ENCODE results near the gene BPIFB1.

The BPIFB1 gene

DNA sequence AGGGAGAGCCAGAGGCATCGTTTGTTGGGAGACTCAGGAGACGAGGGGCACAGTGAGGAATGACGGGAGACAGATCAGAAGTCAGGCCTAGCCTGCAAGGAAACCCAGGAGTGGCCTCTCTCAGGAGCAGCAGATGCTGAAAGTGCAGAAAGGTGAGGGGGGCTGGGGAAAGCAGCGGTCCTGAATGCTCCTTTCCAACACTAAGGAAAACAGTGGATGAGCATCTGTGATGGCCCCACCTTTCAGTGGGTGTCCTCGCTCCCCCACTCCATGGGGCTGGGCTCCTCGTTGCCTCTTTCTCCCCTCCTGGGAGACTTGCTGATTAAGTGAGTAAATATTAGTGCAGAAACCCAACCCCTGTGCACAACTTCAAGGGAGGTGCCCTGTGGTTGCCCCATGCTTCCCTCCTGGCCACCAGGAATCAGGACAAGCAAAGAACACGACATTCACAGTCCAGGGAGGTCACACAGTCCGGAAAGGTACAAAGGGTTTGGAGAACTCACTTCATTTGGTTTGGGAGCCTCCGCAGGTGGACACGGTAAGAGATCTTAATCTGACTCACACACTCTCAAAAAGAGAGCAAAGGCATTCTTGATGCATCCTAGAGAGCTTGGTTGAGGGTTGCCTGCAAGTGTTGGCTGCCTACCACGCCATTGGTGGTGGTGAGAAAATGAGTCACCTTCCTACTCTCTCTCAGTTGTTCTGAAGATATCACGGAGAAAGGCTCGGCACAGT lies 9.7 kb upstream of the BPIFB1 start:
- no peak for DNase-seq

DNA sequence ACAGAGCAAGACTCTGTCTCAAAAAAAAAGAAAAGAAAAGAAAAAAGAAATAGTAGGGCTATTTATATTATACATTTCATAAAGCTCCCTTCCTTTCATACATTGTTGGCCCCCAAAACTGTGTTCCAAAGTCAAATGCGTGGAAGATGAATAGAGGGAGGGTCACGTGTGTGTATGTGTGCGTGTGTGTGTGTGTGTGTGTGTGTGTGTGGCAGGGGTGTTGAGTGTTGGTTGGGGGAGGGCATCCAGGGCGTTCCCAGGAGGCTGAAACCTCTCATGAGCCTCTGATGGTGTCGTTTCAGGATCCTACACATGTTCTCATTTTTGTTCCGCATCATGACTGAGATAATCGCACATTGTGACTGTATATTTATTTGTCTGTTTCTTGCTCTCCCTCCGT lies 7.8 kb upstream of the BPIFB1 start:
- no peak for DNase-seq

DNA sequence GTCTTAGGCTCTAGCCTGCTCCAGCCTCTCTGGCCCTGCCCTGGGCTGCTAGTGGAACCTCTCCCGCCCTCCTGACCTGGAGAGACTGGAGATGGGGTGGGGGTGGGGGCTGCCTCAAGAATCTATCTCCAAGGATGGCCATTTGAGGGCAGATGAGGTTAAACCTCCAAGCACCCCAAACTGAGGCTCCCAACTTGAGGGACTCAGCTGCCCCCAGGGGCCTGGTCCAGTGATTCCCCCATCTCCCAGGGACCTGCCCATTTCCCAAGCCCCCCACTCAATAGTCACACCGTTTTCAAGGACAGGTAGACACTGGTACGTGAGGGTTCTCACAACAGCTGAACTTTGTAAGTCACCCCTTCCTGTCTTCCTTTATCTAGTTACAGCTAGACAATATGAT lies 7.1 kb upstream of the BPIFB1 start:
- DNase-seq = no peak

DNA sequence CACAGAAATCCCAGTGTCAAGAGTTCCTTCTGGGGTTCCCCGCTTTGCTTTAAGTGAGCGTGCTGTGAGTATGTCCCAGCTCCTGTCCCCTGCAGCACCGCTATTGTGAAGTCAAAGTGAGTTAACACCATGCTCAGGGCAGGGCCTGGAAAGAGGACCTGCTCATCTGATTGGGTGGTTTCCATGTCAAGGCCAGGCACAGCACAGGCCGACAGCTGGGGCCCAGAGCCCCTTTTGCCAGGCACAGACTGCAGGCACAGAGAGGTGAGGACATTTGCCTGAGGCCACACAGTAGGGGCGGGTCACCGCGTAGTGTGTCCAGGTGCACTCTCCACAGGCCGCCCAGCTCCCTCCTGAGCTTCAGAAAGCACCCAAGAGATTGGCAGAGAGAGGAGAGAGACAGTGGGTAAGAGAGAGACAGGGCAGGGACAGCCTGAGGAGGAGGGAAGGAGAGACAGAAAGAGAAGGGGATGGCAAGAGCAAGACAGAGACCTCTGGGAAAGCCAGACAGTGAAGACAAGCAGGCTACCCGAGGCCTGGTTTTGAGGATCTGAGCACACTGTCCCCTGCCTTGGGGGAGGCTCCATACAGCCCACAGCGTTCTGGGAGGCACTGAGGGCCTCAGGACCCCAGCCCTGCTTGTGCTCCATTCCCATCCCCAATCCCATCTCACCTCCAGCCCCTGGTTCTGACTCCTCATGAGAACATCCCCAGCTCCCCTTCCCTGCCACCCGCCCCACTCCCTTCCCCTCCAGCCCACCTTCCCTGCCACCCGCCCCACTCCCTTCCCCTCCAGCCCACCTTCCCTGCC lies 6.5 kb upstream of the BPIFB1 start:
- no peak for DNase-seq

DNA sequence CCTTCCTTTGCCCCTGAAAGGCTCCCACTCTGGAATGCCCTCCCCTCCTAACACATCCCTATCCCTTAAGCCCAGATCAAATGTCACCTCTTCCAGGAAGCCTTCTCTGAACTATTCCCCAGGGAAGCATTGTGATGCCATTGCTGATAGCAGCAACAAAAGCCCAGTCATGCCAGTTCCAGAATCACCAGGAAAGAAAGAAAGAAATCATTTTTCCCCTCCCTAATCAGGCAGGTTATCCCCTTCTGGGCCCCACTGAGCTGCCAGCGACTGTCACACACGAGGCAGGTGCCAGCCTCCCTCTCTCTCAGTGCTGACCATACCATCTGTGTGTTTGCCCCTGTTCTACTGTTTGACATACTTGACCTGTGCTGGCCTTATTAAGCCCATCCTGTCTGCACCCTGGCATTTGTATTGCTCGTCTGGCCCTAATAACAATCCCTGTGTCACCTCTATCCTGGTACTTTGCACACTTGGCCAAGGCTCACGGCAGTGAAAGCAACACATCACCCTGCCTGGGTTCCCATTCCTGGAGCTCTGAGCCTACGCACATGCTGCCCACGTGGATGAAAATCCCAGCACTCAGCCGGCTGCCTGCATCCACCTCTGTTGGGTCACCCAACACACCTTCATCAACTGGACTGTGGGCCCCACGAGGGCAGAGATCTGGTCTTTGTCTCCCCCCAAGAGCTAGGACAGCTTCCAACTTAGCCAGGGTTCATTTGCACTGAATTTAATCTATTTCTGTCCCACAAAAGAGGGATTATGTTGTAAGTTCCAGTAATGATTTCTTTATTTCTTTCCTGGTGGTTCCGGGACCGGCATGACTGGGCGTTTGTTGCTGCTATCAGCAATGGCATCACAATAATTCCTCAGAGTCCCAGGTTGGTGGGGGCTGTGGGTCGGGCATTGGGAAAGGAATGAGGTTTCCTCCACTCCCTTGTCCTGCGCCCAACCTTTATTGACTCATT lies 5.3 kb upstream of the BPIFB1 start:
- DNase-seq = peak; percentile 76 to 87

DNA sequence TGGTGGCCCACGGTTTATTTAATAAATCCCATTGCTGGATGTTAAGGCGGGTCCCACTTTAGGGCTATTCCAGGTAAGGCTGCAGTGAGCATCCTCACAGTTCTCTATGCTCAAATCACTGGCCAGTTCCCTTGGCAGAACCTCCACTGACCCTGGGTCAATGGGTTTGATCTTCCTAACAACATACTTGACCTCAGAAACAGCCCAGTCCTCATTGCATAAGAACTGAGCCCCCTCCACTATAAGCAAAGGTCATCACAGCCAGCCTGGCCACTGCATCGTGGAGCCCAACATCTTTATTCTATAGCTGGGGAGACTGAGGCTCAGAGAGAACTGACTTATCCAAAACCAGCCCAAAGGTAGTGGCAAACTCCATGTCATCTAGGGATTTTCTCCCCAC lies 4.3 kb upstream of the BPIFB1 start:
- no peak for DNase-seq

DNA sequence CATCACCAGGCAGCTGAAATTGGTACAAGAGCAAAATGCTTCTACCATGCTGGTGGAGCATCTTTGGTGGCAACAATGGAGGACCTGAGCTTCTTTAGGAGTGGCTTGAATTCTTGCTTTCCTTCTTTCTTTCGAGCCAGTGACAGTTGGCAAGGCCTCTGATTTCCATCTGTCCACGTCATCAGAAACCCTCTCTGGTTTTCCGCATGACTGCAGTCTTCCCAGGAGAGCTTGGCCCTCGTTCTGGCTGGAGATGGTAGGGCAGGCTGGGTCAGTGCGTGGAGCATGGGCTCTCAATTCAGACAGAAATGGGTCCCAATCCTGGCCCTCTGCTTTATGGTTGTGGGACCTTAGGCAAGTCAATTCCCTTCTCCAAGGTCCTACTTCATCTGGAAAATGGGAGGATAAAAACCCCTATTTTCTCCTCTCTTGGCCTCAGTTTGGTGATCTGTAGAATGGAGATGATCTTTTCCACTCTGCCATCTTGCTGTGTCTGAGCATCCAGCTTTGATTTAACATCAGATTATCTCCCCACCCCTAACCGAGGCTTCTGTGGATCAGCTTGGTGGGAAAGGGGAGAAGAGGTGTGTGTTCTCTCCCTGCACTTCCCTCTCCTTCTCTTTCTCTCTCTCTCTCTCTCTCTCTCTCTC lies 3.6 kb upstream of the BPIFB1 start:
- DNase-seq = peak; percentile 78 to 82

DNA sequence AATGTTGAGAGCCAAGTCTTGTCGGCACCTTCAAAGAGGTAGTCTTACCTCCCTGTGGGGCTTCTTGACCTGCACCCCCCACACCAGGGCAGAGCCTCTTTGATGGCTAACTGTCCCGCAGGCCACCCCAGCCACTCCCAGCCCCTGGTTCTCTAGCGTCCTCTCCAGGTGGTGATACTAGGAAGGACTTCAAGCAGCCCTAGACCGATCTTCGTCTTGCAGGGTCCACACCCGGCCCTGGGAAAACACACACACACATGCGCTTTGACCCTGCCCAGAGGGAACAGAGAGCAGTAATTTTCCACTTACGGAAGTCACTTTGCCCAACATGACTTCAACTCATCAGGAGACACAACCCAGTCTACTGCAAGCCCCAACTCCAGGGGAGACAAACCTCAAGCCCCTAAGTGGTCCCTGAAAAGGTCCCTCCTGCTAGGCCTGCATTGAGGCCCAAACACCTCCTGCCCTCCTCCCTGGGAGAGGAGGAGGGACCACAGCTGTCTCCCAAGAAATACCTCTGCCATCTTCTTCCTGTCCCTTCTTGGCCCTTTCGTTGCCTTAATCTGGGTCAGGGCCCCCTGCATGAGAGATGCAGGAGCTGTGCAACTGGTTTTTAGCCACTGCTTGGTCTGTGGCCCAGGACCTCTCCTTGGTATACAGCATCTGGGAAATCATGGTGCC lies 2.9 kb upstream of the BPIFB1 start:
- no peak for DNase-seq

DNA sequence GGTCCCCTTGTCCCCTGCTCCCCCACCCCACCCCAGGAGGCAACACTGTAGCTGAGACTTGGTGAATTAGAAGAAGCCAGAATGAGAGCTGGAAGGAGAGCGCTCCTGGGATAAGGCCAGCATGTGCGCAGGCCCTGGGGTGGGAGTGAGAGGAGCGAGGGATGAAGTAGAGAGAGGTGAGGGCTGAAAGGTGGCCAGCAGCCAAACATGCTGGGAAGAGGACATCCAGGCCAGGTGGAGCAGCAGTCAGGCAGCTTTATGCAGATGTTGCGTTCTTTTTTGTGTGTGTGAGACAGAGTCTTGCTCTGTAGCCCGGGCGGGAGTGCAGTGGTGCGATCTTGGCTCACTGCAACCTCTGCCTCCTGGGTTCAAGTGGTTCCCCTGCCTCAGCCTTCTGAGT lies 2.2 kb upstream of the BPIFB1 start:
- no peak for DNase-seq

DNA sequence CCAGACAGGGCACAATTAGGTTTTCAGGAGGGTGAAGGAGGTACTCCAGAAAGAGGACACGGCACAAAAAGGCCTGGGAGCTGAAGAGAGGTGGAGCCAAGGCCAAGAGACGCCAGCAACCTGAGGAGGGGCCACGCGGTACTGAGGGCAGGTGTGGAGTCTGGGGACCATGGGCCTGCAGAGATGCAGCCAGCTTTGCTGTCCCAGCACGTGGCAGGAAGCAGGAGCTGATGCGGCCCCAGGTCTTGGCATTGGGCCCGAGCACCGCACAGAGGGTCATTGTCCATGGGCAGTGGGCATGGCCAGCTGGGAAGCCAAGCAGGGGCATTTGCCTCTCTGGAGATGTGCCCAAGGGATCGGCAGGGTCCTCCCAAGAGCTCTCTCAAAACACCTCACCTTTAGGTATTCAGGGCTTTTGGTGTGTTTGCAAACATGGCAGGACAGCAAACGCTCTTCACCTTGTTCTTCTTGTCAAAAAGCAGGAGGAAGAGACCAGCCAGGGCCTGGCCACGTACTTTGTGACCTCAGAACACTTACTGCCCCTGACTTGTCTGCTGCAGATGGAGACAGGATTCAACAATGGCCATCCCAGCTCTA lies 1.4 kb upstream of the BPIFB1 start:
- DNase-seq = no peak

DNA sequence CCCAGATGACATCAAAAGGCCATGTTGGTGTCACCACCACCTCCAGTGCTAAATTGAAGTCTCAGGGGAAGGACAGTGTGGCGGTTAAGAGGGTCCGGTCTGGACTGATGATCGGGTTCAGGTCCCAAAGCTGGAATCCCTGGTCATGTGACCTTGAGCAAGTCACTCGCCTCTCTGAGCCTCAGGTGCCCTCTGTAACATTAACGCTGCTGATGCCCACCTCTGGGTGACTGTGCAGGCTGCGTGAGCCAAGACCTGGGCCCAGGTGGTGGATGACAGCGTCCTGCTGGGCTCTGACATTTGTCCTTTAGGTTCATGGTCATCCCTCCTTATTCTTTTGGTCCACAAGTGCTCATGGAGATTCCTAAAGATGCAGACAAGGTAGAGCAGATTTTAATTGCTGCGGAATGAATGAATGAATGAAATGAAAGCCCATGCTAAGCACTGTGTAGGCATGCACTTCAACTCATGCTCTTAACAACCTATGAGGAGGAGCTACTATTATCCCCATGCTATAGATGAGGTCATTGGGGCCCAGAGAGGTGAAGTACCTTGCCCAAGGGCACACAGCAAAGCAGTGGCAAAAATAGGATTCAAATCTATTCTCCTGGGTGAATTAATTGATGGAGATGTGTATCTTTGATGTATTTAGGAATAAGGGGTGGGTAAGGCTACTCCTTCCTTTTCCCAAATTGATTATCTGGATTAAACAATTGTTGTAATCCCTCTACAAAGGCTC lies 649 bp upstream of the BPIFB1 start:
- no peak for DNase-seq

DNA sequence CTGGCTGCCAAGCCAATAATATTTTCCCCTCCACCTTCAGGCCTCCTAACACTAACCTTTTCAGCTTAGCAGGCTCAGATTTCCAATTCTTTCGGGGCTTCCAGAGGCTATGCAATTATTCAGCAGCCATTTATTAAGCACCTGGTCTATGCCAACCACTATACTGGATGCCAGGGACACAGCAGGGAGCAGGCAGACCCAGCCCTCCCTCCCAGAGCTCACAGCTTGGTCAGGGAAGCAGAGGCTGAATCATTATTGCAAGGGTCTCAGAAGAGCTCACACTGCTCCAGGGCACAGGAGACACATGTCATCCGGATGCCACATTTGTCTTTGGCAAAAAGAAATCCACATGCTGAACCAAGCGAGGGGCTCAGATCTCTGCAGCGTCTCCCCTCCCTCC lies 1.3 kb downstream of the BPIFB1 start:
- DNase-seq = peak in 1 of 2 experiments; percentile 46

DNA sequence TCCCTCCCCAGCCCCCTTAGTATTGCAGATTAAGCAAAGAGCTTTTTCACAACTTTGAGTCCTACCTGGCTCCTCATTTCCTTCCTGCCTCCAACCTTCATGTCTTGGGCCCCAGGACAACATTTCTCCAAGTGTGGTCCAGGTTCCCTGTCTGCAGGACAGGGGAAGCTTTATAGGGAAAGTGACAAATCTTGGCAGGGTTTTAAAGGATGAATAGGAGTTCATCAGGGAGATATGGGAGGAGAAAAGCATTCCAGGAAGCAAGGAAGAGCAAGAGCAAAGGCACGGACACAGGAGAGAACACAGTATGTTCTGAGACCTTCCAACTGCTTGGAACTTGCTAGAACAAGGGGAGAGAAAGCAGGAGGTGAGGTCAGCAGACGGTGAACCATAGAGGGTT lies 1.9 kb downstream of the BPIFB1 start:
- DNase-seq = no peak

DNA sequence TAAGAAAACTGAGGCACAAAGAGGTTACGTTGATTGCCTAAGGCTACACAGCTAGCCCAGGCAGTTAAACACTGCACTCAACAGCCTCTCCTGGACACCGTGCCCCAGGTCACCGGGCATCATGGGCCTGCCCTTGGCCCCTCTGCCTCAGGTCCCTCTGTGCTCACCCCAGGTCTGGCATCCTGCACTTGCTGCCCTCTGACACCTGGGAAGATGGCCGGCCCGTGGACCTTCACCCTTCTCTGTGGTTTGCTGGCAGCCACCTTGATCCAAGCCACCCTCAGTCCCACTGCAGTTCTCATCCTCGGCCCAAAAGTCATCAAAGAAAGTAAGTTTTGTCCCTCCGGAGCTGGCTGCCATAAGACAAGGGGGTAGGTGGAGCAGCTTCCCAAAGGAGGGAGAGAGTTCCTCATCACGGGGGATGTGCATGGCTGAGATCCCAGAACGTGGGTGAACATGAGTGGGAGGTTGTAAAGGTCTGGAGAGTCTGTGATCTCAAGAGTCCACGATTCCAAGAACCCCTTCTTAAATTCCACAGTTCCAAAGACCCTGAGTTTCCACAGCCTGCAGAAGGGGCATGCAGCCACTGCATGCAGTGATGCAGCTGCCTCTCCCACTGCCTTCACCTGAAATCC lies 3.0 kb downstream of the BPIFB1 start:
- DNase-seq = no peak

DNA sequence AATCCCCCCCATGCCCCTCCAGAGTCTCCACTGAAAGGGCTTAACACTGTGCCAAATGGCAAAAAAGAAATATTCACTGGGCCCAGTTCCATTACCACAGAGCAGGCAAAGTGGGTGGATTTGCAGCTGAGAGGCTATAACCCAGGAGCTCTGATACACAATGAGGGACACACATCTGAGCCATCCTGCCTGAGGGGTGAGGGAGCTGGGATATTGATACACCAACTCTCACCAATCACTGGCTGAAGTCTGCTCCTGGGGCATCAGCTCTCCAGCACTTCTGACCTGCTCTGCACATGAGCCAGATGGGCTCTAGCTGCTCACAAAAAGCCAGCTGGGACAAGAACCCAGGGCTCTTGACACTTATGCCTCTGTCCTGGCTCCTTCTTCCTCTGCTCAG lies 4.9 kb downstream of the BPIFB1 start:
- DNase-seq = peak; percentile 43 to 58

DNA sequence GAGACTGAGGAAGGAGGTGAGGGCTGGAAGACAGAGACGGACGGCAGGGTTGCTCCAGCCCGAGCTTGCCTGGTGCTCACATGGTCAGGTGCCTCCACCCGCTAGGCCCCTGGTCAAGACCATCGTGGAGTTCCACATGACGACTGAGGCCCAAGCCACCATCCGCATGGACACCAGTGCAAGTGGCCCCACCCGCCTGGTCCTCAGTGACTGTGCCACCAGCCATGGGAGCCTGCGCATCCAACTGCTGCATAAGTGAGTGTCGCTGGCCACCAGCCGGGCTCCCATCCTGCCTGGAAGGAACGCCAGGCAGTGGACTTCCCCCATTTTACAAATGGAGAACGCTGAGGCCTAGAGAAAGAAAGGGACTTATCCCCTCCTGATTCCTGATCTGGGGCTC lies 7.8 kb downstream of the BPIFB1 start:
- DNase-seq = no peak

DNA sequence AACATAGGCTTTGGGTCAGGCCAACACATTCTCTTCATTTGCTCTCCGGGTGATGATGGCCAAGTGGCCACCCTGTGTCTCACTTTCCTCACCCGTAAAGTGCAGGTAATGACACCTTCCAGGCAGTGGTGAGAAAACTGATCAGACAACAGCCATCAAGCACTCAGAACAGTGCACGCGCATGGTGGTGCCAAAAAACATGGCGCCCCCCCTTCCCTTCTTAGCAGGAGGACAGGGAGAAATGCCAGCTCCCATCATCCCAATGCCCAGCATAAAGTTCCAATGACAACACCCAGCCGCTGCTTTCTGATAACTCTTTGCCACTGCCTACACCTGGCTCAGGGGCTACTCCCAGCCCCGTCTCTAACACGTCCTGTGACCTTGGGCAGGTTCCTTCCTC lies 8.4 kb downstream of the BPIFB1 start:
- no peak for DNase-seq

DNA sequence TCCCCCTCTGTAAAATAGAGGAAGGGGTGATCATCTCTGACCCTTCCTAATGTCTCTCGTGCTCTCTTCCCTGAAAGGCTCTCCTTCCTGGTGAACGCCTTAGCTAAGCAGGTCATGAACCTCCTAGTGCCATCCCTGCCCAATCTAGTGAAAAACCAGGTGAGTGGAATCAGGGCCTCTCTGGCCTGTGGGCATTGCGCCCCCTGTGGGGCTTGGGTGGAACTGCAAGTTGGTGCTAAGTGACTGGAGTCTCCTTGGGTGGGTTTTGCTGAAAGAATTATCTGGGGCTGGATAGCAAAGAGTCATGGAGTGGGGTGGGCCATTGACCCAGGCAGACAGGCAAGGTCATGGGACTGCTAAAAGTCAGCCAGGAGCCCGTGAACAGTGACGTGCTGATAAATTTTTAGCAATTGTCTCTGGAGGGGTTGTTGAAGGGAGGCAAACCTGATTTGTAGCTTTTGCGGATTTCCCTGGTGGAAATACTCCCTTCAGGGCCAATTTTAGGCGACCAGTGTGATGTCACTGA lies 8.9 kb downstream of the BPIFB1 start:
- peak; percentile 72 to 85 for DNase-seq

DNA sequence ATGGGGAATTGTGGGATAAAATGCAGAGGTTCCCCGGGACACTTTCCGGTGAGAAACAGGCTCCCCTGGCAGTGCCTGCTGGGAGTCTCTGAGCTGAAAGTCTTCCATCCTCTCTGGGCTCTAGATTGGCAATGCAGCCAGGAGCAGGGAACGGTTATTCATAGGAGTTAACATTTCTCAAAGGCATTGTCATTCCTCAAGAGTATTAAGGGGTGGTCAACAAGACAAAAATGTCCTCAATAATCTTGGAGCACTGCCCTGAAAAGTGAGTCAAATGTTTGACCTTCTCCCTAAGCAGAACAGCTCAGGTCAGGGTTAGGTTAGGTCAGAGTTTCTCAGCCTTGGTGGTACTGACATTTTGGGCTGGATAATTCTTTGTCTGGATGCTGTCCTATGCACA lies 13.2 kb downstream of the BPIFB1 start:
- DNase-seq = no peak

DNA sequence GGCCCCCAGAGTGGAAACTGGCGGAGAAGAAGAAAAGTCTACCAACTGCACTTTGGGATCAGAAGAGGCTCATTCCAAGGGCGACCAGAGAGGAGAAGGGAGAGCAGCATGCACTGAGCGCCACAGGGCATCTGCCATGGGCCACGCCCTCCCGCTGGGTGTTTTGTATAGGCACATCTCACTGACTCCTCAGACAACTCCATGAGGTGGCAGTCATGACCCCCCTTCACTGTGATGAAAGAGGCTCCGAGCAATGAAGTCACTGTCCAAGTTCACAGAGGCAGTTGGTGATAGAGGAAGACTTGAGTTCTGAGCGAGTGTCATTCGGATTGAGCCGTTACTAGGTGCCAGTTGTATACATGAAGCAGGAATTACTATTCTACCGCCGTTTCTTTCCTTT lies 15.4 kb downstream of the BPIFB1 start:
- DNase-seq = peak; percentile 46 to 56
